Mucosa of rectum (tissue), 2 donors: Measurements from ENCODE around the gene GIGYF1.

Experiments used
- H3K27ac ChIP-seq, 2 donors: one replicate each; pipeline ENCODE4 v1.7.0; 2013; ENCODE audit warnings: inconsistent platforms in 2 of 2, low read depth in 2 of 2, low read length in 2 of 2
- H3K27me3 ChIP-seq, 2 donors: one replicate each; pipeline ENCODE4 v1.7.0; 2013; ENCODE audit warnings: low read length in 2 of 2; ENCODE audit not compliant: control insufficient read depth in 2 of 2, insufficient read depth in 2 of 2
- H3K36me3 ChIP-seq, 2 donors: one replicate each; pipeline ENCODE4 v1.7.0; 2013; ENCODE audit warnings: low read length in 2 of 2; ENCODE audit not compliant: control insufficient read depth in 2 of 2, insufficient read depth in 2 of 2
- H3K4me1 ChIP-seq, 2 donors: one replicate each; pipeline ENCODE4 v1.7.0; 2013; ENCODE audit warnings: low read length in 2 of 2, mild to moderate bottlenecking in 1 of 2; ENCODE audit not compliant: control insufficient read depth in 2 of 2, insufficient read depth in 2 of 2
- H3K4me3 ChIP-seq, 2 donors: one replicate each; pipeline ENCODE4 v1.7.0; 2013; ENCODE audit warnings: low read length in 2 of 2
- H3K9ac ChIP-seq, 2 donors: one replicate each; pipeline ENCODE4 v1.7.0; 2013; ENCODE audit warnings: low read length in 2 of 2, low read depth in 1 of 2, mild to moderate bottlenecking in 1 of 2
- H3K9me3 ChIP-seq, 2 donors: one replicate each; pipeline ENCODE4 v1.7.0; 2013; ENCODE audit warnings: low read length in 2 of 2; ENCODE audit not compliant: control insufficient read depth in 2 of 2
- donor health status: healthy.
- donor health status: Normal muscosa, but diverticular disease.

The GIGYF1 gene

DNA sequence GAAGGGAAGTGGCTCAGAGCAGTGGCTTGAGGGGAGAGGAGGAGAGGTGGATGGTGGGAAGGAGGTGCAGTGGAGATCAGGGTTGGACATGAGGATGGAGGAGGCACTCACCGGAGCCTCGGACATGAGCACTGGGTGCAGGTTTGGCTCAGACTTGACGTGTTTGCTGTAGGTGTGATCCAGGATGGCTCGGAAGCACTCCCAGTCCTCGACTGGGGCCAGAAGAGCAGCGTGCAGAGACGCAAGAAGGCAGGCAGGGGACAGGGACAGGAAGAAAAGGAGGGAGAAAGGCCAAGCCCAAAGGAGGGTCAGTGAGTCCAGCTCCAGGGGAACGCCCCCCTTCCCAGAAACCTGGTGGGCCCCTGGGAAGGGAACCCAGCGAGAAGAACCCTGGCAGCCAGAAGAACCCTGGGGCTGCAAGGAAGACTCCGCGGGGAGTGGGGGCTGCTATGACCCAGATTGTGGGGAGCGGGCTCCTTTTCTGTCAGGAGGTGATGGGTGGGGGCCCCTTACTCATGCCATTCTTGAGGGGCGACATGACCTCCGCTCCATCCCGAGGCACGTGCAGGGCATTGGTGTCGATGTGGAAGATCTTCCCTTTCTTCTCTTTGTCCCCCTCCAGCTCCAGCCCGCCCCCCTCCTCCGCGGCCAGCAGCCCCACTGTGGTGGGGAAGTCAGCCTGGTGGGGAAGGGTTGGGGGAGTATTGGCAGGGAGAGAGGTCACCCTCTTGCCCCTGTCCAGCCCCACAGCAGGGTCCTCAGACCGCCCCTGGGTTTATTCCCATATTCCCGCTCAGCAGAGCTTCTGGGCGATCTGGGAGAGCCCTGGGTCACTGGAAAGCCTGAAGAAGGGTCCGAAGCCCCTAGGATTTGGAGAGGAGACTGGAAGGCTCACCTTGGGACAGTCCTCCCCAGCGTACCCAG, 38.9 kb downstream of the GIGYF1 start:
- no peaks in the 10 kb centered on the region for H3K36me3 ChIP-seq
- H3K9me3 ChIP-seq, result no peaks in the 10 kb centered on the region
- no peak overlapping the region for H3K9ac ChIP-seq
- H3K4me3 ChIP-seq, result no peak overlapping the region
- peaks cover 15 to 20% of the 10 kb centered on the region in 2 donors for H3K27me3 ChIP-seq
- H3K27ac ChIP-seq, result no peak overlapping the region
- H3K4me1 ChIP-seq, result no peaks in the 10 kb centered on the region

- no peaks in the 10 kb centered on the region for H3K36me3 ChIP-seq
- no peaks in the 10 kb centered on the region for H3K4me1 ChIP-seq
- H3K9ac ChIP-seq, result no peak overlapping the region
- H3K4me3 ChIP-seq, result no peak overlapping the region
- H3K27ac ChIP-seq, result no peak overlapping the region
- no peaks in the 10 kb centered on the region for H3K9me3 ChIP-seq
- peaks cover 4 to 8% of the 10 kb centered on the region in 2 donors for H3K27me3 ChIP-seq
These were observed 44.1 kb downstream of the GIGYF1 start for GRCh38 chr7:100649826-100650565.

DNA sequence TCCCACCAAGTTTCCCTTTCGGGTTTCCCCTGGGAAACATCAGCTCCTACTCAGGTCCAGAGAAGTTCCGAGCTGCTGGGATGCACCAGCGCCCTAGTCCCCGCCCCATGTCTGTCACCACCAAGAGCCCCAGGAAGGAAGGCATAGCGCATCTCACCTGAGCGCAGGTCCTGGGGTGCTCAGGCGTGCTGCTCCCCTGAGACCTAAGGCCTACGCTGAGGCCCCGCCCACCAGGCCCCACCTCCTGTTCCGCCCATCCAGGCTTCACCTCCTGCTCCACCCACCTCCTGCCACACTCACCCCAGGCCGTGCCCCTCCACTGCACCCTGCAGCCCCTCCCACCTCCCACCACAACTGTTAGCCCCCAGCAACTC, 51.5 kb downstream of the GIGYF1 start:
- H3K27ac ChIP-seq, result no peak overlapping the region
- H3K9me3 ChIP-seq, result no peaks in the 10 kb centered on the region
- H3K4me1 ChIP-seq, result no peaks in the 10 kb centered on the region
- no peak overlapping the region for H3K4me3 ChIP-seq
- H3K36me3 ChIP-seq, result no peaks in the 10 kb centered on the region
- peaks cover 2 to 4% of the 10 kb centered on the region in 2 donors for H3K27me3 ChIP-seq
- no peak overlapping the region for H3K9ac ChIP-seq

GRCh38 chr7:100641860-100642533, 52.1 kb downstream of the GIGYF1 start:
- no peaks in the 10 kb centered on the region for H3K36me3 ChIP-seq
- H3K4me3 ChIP-seq, result no peak overlapping the region
- no peaks in the 10 kb centered on the region for H3K9me3 ChIP-seq
- no peaks in the 10 kb centered on the region for H3K4me1 ChIP-seq
- H3K27ac ChIP-seq, result no peak overlapping the region
- peaks cover 0 to 4% of the 10 kb centered on the region in 2 donors for H3K27me3 ChIP-seq
- no peak overlapping the region for H3K9ac ChIP-seq

- H3K9me3 ChIP-seq, result no peaks in the 10 kb centered on the region
- no peak within 1 kb of the TSS for H3K4me3 ChIP-seq
- no peak within 1 kb of the TSS for H3K9ac ChIP-seq
- no peak within 1 kb of the TSS for H3K27ac ChIP-seq
- no peaks in the 10 kb centered on the region for H3K36me3 ChIP-seq
- peaks cover 0 to 4% of the 10 kb centered on the region in 2 donors for H3K27me3 ChIP-seq
- no peaks in the 10 kb centered on the region for H3K4me1 ChIP-seq
These were observed 52.6 kb downstream of the GIGYF1 start, which contains the start of gene TFR2 for GRCh38 chr7:100641463-100641859. Gene TFR2 (minus strand): TSS chr7:100641552. CDS start chr7:100641509, 43 bp downstream.

DNA sequence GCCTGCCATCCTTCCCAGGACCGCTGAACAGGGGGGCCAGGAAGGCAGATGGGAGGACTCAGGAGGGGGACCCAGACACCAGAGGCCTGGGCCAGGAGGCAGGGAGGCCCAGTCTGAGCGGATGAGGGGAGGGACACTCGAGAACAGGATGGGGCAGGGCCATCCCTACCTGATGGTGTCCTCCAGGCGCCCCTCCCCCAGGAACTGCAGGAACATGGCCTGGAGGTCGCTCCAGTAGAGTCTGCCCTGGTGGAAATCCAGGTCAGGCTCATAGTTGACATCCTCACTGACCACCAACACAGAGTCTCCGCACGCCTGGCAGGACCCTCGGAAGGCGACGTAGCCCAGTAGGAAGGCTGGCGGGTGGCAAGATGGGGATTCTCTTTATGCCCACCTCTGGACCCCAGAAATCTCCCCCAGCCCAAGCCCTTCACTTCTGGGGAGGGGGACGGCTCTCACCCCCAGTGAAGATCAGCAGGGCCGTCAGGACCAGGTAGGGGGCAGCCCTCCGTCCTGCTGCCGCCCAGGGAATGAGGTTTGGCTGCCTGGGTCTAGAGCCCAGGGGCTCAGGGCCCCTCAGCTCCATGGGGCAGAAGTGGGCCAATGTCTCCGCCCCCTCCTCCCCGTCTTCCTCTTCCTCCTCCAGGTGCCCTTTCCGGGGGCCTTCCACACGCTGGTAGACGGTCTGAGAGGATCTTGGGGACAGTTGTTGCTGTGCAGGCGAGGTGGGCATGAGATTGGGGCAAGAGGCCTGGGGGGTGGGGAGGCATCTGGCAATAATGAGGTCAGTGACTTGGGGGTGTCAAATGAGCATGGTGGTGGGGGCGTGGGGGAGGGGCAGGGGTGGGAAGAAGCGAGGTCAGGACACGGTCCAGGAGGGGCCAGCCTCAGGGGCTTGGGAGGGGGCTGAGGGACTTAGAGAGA, 53.3 kb downstream of the GIGYF1 start:
- Histone ChIP-seq H3K9ac (no peak overlapping the region), H3K36me3 (no peaks in the 10 kb centered on the region), H3K27me3 (peaks cover 0 to 4% of the 10 kb centered on the region in 2 donors), H3K9me3 (no peaks in the 10 kb centered on the region), H3K4me3 (no peak overlapping the region), H3K27ac (no peak overlapping the region), H3K4me1 (no peaks in the 10 kb centered on the region)

DNA sequence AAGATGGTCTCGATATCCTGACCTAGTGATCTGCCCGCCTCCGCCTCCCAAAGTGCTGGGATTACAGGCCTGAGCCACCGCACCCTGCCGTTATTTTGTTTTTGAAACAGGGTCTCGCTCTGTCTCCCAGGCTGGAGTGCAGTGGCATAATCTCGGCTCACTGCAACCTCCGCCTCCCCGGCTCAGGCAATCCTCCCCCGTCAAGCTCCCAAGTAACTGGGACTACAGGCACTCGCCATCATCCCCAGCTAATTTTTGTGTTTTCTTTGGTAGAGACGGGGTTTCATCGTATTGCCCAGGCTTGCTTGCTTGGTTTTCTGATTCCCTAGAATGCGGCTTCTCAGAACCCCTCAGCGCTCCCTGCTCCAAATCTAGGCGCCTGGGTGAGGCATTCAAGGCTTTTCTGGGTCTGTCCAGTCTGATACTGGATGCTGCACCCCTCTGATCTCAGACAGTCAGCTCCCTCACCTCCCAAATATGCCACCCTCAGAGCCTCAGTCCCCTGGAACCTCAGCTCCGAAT, 54.0 kb downstream of the GIGYF1 start:
- Histone ChIP-seq H3K4me3 (no peak overlapping the region), H3K4me1 (no peaks in the 10 kb centered on the region), H3K27me3 (peaks cover 0 to 4% of the 10 kb centered on the region in 2 donors)

DNA sequence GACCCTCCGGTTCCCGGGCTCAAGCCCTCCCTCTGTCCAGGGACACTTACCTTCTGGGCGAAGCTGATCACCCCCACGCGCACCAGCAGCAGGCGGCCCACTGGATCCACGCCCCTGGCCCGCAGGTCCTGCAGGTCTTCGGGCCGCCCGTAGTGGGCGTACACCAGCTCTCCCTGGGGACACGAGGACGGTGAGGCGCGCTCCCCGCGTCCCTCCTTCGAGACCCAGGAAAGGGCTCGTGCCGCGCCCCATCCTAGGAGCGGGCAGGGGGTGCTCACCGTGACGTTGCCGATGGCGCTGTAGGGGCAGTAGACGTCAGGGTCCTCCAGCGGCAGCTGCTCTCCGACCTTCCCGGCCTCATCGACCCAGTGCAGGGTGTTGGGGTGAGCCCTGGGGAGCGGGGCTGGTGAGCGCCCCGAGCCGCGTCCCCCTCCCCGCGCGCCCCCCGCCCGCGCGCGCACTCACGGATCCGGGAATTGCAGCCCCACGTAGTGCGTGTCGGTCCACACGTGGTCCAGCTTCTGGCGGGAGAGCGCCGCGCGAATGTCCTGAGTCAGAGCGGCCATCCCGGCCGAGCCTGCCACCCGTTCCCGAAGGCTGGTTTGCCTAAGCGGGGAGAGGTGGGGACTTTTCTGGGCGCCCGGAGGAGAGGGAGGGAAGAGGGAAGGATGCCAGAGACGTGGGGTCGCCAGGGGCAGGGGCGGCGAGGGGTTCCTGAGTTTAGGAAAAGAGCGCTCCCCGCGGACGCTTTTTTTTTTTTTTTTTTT, 60.9 kb downstream of the GIGYF1 start:
- no peak overlapping the region for H3K27ac ChIP-seq

More for the DNA sequence above, 54.0 kb downstream of the GIGYF1 start:
- Histone ChIP-seq H3K9me3 (no peaks in the 10 kb centered on the region), H3K9ac (no peak overlapping the region), H3K27ac (no peak overlapping the region), H3K36me3 (no peaks in the 10 kb centered on the region)

More for the DNA sequence above, 60.9 kb downstream of the GIGYF1 start:
- H3K4me3 ChIP-seq, result peak overlapping the region; percentile 59 to 68
- no peaks in the 10 kb centered on the region for H3K9me3 ChIP-seq
- H3K27me3 ChIP-seq, result peaks cover 0 to 4% of the 10 kb centered on the region in 2 donors
- H3K9ac ChIP-seq, result peak overlapping the region; percentile 41 to 55
- peaks cover 3 to 8% of the 10 kb centered on the region in 2 donors for H3K4me1 ChIP-seq
- no peaks in the 10 kb centered on the region for H3K36me3 ChIP-seq
